Activated CD4-positive, CD25-positive, alpha-beta regulatory T cell treated with anti-CD3 and anti-CD28 coated beads, Interleukin-2, amount 50 U/mL, for 72 hours (primary cell): ENCODE measurements around the gene CENPO.

ENCODE experiments used
- DNase-seq: peaks from one replicate; pipeline ENCODE4 v3.0.0; 2021

CENPO gene

GRCh38 chr2:24866946-24867345 is 73.7 kb downstream of the CENPO start:
- no peak for DNase-seq

DNA sequence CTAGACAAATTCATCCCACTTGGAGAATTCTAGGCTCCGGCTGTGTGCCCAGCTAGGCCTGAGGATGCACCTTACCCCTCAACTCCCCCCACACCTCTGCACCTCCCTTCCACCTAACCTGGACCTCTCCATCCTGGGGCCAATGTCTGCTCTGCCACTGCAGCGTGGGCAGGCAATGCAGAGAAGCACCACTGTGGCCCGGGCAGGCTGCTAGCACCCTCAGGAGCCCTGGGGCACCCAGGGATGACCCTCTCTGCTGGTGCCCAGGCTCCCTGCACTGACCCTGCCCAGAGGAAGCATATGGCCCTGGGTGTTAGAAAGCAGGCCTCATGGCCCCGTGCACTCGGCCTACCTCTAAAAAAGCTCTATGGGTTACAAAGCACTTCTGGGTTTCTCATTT is 77.2 kb downstream of the CENPO start:
- no peak for DNase-seq

GRCh38 chr2:24870891-24871705 is 77.9 kb downstream of the CENPO start:
- DNase-seq: no peak

DNA sequence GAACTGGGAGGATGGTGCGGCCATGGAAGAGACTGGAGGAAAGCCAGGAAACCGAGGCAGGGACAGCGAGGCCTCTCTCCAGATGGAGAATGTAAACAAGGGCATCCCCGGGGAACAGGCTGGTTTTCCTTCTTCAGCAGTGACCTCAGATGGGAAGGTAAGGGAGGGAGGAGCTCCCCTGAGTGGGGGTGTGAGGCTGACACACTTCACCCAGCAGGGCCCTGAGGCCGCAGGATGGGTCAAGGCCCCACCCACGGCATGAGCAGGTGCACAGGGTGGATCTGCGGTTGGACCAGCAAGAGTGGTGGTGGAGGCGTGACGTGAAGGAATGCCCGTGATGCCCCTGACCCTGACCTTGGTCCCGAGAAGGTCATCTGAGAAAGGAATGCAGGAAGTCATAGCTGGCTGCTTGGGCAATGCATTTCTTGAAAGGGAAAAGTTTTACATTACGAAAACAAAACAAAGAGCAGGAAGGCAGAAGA is 78.7 kb downstream of the CENPO start:
- DNase-seq: no peak
